Epidermal melanocyte (primary cell): ENCODE measurements around the gene POU2F1.
"Not testable (repeated sequence)": the region's sequence is repeated elsewhere in the genome, so short reads cannot be mapped to it uniquely, and the experiment has no call there.

ENCODE experiments used
- DNase-seq: peaks from one replicate; pipeline ENCODE4 v3.0.0; 2011; ENCODE audit warnings: low spot score; ENCODE audit not compliant: insufficient read length

The POU2F1 gene

GRCh38 chr1:167230437-167230836 is 9.8 kb downstream of the POU2F1 start:
- no peak for DNase-seq

DNA sequence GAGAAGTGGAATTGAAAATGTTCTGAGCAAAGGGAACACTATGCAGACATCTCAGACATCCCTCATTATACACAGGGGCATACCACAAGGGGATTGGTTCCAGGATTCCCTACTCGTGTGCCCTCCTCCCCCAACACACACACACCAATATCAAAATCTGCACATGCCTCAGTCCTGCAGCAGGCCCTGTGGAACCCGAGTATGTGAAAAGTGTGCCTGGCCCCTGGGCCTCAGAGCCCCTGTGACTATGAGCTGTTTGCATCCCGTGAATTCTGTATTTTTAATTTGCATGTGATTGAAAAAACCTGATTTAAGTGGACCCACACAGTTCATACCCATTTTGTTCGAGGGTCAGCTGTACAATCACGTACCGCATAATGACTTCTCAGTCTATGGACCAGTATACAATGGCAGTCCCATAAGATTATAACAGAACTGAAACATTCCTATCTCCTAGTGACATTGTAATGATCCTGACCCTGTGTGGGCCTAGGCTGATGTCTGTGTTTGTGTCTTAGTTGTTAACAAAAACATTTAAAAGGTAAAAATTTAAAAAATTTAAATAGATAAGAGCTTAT is 11.3 kb downstream of the POU2F1 start:
- DNase-seq = no peak

DNA sequence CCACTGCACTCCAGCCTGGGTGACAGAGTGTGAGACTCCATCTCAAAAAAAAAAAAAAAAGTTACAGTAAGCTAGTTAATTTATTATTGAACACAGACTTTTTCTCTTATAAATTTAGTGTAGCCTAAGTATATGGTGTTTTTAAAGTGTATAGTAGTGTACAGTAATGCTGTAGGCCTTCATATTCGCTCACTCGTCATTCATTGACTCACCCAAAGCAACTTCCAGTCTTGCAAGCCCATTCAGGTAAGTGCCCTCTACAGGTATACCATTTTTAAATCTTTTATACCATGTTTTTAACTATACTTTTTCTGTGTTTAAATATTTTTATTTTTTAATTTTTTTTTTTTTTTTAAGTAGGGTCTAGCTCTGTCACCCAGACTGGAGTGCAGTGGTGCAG is 12.1 kb downstream of the POU2F1 start:
- no peak for DNase-seq

DNA sequence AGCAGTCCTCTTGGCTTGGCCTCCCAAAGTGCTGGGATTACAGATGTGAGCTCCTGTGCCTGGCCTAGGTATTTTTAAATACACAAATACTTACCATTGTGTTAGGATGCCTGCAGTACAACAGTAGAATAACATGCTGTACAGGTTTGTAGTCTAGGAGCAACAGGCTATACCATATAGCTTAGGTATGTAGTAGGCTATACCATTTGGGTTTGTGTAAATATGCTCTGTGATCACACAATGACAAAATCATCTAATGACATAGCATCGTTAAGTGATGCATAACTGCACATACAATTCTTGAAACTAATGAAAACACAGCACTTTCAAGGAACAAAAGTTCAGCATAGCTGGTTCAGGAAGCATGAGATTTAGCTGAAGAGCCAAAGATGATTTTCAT is 12.7 kb downstream of the POU2F1 start:
- no peak for DNase-seq

DNA sequence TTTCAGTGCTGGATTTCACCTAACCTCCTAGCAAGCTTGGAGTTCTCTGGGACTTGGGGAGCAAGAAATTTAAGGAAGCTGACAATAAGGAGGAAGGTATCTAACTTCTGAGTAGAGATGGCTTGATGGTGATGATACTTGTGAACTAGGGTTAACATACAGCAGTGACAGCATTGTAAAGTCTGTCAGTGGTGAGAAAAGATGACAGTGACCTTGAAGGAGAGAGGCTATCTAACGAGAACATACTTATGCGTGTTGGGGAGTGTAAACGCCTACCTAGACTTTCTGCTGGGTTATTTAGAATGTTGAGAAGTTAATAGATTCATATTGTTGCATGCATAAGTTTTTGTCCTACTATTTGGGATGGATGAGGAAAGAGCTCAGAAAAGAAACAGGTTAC is 16.3 kb downstream of the POU2F1 start:
- DNase-seq = no peak

GRCh38 chr1:167238713-167239112 is 18.0 kb downstream of the POU2F1 start:
- no peak for DNase-seq

DNA sequence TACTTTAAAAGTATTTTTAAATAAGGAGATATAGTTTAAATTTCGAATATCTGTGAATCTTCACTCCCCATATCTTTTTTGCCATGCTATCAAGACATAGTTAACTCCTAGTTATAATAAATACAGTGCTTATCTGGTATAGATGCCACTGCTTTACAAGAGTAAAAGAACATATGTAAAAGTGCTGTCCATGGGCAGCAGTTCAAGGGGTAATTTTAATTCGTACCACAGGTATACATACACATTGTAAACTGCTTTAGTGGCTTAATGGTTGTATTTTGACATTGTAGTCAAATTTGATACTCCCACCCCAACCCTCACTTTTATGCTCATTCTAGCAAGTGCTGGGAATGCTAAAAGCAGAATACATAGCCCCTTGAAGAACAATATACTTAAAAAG is 18.6 kb downstream of the POU2F1 start:
- no peak for DNase-seq

DNA sequence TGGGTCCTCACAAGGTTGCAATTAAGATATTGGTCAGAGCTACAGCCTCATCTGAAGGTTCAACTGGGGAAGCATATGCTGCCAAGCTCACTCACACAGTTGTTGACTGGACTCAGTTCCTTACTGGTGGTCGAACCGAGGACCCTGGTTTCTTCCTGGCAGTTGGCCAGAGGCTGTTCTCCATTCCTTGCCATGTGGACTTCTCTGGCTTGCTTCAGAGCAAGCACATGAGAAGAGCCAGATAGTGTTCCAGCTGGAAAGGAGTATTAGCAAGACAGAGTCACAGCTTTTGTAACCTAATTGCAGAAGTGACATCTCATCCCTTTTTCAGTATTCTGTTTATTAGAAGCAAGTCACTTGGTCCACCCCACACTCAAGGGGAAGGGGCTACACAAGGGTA is 23.6 kb downstream of the POU2F1 start:
- no peak for DNase-seq

- not testable (repeated sequence) for DNase-seq
These were observed 24.5 kb downstream of the POU2F1 start for GRCh38 chr1:167245168-167245567.

DNA sequence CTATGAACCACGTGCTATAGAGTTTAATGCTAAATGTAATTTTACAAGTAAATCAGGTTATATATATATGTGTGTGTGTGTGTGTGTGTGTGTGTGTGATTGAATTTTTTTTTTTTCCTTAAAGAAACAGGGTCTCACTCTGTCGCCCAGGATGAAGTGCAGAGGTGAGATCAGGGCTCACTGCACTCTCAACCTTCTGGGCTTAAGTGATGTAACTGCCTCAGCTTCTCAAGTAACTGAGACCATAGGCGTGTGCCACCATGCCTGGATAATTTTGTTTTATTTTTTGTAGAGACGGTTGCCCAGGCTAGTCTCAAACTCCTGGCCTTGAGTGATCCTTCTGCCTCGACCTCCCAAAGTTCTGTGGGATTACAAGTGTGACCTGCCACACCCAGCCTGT is 26.3 kb downstream of the POU2F1 start:
- no peak for DNase-seq

DNA sequence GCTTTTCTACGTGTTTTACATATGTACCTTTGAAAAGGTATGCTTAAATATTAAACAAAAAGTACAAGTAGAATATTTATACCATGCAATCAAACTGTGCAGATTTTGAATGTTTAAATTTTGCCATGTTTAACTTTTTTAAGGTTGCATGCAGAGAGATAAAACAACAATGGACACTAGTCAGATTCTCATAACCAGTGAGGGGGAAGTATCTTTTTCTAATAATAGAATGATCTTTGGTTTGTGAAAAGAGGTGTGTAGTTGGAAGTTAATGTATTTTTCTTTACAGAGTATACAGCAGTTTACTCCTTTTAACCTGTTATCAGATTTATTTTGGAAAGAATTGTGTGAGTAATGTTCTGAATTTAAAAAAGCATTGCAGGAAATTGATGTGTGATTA is 27.1 kb downstream of the POU2F1 start:
- no peak for DNase-seq

DNA sequence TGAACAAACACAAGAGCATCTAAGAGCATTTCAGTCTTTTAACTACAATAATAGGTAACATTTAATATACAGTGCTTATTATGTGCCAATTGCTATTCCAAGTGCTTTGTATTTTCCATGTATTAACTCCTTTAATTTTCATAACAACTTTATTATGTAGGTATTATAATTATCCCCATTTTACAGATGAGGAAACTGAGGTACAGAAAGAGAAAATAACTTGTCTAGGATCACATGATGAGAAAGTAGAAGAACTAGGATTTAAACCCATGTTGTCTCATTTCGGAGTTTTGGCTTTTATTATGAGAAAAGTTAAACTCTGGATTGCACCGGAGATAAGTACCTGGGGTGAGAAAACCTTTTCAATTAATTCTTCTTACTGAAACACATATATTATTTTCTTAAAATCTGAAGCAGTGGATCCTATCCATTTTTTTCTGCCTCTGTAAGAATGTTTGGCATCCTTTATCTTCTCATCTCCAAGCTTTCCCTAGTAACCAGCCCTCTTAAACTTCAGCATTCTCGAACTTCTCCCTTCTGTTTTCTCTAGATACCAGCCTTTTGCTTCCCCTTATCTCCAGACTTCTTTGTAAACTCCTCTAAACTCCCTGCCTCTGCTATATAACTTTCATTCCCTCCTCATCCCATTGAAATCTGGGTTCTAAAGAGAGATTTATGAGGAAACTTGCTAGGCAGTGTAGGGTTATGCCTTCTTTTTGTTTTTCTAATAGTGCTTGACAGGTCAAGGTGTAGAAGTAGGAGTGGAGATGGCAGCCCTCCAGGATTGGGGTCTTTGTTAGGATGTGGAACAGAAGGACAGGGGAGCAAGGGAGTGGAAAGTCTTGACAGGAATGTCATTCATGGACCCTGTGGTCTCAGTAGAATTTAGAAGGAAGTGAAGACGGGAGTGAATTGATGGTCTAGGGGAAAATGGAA is 28.3 kb downstream of the POU2F1 start:
- no peak for DNase-seq

DNA sequence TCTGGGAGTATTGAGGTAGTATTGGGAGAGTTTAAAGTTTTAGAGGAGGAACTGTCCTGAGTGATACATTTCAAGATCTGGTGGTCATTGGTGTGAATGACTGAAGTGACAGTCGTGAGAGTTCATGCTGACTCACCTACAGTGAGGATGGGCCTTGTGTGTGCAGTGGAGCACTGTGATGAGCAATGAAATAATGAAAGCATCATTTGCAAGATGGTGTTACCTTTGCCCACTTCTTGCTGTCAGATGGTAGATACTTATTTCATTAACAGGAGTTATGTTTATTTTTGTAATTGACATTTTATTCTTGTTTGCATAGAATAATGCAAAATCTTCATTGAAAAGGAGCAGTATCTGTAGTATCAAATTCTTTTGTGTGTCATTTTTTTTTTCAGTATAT is 29.0 kb downstream of the POU2F1 start:
- no peak for DNase-seq

- DNase-seq = no peak
These were observed 29.8 kb downstream of the POU2F1 start for GRCh38 chr1:167250482-167250881.

DNA sequence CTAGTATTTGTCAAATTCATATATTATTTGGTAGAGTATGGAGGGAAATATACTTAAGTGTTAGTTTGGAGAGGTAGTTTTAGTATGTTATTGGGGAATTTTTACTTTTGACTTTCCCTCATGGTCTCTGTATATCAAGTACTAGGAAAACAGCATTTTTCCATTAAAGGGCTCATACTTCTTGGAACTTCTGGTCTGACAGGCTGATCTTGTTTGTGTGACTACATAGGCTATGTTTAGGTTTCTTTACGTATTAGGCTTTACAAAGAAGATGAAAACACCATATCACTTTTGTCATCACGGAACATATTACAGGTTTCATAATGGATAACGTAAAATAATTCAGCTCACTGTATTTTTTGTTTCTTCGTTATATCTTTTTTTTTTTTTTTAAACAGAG is 30.8 kb downstream of the POU2F1 start:
- no peak for DNase-seq

DNA sequence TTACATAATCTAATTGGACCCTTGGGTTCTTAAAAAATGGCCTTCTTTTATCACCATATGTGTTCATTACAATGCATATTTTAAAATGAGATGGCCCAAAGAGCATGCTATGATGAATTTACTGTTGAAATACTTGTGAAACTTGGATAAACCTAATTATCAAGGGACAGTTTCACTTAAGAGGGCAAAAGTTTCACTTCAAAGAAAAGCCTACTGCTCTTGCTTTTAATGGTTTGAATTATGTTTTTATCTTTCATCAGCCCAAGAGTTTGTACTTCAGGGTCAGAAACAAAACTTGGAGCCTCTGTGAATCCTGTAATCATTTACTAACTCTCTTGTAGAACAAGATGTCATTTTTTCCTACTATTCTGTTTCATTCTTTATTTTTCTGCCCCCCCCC is 32.3 kb downstream of the POU2F1 start:
- DNase-seq = no peak

GRCh38 chr1:167258858-167259257 is 38.2 kb downstream of the POU2F1 start:
- no peak for DNase-seq

- no peak for DNase-seq
These were observed 42.1 kb downstream of the POU2F1 start for GRCh38 chr1:167262836-167263235.

DNA sequence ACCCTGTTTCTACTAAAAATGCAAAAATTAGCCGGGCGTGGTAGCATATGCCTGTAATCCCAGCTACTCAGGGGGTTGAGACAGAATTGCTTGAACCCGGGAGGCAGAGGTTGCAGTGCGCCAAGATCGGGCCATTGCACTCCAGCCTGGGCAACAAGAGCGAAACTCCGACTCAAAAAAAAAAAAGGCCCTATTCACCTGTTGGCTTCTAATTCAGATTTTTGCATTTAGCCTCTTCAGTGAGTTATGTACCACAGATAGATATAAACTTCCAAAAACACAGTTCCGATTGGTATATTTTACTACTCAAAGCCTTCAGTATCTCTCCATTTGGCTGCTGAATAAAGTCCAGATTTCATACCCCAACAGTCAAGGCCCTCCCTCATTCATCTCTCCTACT is 42.7 kb downstream of the POU2F1 start:
- no peak for DNase-seq

DNA sequence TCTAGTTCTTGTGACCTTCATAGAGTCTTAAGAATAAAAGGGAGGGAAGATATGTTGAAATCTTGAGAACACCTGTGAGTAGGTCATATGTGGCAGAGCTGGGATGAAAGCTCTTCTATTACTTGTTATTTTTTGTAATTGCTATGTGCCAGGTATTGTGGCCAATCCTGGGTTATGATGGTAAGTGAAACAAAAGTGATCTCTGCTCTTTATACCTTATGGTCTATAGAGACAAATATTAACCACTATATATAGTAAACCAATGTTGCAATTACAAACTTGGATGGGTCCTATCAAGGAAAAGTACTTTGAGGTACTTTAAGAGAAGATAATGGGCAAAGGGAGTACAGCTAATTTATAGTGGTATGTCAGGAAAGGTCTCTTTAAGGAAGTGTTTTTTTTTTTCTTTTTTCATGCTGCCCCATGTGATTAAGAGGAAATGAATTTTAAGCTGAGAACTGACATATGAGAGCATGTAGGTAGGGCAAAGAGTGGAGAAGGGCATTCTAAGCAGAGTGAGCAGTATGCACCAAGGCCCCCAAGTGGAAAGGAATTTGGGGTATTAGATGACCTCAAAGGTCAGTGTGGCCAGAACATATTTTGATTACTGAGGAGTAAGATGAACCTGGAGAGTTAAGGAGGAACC is 43.3 kb downstream of the POU2F1 start:
- DNase-seq = no peak

DNA sequence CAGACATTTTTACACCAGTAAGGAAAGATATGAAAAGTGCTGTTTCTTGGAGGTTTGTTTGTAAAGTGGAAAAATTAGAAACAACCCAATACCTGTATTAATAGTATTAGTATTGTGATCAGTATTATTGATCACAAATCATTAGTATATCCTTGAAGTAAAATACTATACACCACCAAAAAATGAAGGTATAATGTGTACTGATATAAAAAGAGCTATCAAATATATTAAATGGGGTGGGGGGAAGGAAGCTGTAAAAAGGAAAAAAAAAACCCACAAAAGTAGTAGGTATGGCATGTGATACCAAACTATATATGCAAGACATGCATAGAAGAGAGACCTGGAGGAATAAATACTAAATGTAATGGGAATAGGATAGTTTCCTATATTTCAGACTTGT is 46.3 kb downstream of the POU2F1 start:
- no peak for DNase-seq

GRCh38 chr1:167268347-167268787 is 47.7 kb downstream of the POU2F1 start:
- no peak for DNase-seq
